HG03460 (cell line): ENCODE data around the gene TAOK2.
"Not testable (repeated sequence)": the region's sequence is repeated elsewhere in the genome, so short reads cannot be mapped to it uniquely, and the experiment has no call there.

Experiments
- ATAC-seq: cut with Tn5 transposase; IDR thresholded peaks from one replicate; pipeline ENCODE4 v1.9.1; 2021; ENCODE audit not compliant: unreplicated experiment

Gene TAOK2

DNA sequence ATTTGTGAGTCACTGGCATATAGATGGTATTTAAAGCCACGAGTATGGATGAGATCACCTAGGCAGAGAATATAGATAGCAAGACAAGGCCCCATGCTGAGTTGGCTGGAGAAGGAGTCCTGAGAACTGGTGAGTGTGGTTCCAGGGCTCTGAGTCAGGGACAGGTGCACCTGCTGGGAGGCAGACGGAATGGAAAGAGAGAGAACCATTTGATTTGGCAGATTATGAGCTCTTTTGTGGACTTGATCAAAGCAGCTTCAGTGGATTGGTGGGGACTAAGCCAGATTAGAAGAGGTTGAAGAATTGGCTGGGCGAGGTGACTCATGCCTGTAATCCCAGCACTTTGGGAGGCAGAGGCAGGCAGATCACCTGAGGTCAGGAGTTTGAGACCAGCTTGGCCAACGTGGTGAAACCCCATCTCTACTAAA is 45.1 kb downstream of the TAOK2 start:
- ATAC-seq, result no peak

DNA sequence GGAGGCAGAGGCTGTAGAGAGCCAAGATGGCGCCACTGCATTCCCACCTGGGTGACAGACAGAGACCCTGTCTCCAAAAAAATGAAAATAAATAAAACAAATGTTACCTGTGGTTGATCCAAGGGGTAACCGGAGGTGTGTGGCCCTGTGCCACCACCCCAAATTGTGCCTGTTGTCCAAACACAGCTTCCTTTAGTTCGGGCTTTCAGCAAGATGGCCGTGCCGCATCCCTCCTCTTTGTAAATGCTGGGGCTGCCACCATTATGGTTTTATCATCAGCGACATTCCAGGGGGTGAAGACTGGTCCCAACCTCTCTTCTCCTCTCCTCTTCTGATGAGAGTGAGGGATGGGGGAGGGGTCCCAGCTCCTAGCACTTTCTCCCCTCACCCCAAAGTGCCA is 49.2 kb downstream of the TAOK2 start, which contains the start of gene C16orf92:
Gene C16orf92, plus strand, starts transcription at position 312 of the 400 bp plus-strand sequence. CDS start 143 bp downstream, outside the sequence.
- ATAC-seq, result no peak

DNA sequence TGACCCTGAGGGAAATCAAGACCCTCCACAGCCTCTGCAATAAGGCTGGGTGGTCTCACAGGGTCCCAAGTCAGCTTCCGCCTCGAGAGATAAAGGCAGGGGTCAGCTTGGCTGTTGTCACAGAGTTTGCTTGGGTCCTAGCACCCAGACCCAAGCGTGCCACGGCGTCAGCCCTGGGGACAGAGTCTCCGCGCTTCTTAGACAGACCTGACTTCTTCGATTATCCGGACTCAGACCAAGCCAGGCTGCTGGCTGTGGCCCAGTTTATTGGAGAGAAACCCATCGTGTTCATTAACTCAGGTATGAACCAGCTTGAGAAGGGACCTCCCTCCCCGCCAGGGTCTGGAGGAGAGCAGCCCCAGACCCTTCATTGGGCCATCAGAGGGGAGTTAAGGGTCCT is 49.9 kb downstream of the TAOK2 start:
- ATAC-seq, result no peak

DNA sequence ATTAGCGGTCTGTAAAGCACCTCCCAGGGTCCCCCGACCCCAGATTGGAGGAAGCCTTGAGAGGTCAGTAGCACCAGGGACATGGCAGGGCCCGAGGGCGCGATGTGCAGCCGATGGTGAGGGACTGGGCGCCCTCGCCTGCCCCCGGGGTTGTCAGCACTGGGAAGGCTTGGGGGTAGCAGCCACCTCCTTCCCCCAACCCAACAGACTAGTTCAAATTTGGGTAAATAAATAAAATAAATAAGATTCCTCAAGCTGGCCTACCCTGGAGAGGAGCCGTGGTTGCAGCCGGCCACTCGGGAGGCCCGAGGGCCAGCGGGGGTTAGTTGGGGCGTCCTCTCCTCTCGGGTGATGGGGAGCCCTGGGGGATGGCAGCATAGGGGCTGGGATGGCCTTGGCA is 50.8 kb downstream of the TAOK2 start:
- ATAC-seq, result no peak

DNA sequence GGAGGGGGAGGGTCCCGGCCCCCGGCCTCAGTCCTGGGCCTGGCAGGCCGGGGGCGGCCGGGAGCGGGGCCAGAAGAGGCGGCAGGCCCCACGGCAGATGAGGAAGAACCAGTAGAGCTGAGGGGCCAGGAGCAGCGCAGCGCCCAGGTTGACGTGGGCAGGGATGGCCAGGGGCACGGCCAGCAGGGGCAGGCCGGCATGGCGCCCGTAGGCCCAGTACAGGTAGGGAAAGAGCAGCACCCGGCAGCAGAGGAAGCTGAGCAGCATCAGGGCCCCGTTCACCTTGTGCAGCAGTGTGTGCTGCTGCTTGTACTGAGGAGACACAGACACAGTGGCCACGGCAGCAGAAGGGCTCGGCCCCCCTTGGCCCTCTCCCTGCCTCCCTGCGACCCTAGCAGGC is 51.5 kb downstream of the TAOK2 start:
- ATAC-seq, result no peak

DNA sequence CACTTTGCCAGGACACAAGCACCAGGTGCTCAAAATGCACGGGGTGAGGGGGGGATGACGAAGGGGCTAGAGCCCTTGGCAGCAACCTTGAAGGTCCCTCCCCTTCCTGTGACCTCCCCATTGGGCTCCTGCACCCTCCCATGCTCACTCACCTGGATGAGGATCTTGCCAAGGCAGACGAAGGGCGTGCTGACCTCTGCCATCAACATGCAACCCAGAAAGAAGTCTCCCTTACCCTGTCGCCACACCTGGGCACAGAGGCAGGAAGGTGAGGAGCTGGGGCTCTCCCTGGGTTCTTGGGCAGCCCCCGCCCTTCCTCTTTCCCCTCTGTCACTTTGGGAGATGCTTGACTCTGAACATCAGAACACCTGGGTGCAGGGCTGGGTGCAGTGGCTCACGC is 51.9 kb downstream of the TAOK2 start:
- ATAC-seq, result no peak

DNA sequence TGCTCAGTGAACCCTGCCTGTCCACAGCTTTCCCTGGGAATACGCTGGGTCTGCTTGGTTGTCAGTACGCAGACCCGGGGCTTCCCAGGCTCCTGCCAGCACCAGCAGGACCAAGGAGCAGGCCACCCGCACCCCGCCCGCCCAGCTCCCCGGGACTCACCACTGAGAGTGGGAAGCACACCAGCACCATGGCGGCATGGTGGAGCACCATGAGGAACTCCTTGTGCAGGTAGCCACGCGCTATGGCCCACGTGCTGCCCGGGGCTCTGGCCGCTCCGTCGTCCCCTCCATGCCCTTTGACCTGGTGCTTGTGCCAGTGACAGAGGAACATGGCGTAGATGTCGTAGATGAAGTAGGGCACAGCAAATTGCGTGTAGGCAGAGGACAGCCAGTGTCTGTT is 52.8 kb downstream of the TAOK2 start:
- no peak for ATAC-seq

DNA sequence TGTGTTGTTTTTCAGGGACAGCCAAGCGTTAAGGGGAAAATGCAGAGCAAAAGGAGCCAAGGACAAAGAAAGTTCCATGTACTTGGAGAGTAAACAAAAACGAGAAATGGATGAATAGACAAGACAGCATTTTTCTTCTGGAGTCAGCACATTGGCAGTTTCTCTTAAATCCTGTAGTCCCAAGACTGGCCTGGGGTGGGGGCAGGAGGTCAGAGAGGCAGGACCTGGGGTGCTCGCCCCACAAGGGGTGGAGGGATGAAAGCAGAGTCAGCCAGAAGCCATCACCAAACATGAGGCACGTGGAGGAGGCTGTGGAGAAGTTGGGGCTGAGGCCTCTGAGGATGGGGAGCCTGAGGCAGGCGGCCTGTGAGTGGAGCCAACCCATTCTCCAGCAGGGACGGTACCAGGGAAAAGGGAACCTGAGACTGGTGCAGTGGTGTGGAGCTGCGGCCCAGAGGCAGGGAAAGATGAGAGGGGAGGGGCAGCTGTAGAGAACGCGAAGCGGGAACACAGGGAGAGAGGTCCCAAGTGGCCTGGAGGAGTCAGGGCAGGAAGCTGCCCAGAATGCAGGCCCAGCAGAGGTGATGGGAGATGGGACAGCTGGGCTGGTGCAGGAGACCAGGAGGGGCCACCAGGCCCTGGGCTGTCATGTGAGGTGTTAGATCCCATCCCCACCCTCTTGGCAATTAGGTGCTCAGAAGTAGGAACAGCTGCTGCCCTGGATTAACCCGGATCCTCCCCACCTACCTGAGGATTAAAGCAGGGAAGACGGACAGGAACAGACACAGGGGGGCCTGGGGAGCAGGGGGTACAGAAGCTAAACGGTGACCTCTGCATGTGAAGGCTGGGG is 54.1 kb downstream of the TAOK2 start:
- no peak for ATAC-seq

DNA sequence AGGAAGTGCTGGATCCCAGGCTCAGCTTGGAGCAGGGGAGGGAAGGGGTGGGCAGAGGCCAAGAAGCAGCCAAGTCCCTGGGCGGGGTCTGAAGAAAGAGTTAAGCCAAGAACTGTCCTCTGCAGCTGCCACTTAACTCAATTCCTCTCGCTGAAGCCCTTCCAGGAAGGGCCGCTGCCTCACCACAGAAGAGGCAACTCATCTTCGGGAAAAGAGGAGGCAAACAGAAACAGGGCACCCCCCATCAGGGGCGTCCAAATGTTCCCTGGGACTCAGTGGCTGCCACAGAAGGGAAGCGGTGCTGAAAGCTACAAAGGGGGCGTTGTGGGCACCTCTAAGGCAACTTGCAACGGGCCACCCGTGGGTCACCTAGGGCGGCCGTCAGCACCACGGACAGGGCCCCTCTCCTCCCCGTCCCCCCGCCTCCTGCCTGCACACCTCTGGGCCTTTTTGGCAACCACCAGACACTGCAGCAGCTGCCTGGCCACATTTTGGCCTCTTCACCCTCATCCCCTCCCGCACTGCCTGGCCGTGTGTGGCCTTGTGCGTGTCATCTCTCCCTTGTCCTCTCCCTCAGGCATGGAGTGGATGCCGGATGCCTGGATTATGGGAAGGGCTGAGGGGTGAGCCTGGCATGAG is 54.9 kb downstream of the TAOK2 start:
- no peak for ATAC-seq

DNA sequence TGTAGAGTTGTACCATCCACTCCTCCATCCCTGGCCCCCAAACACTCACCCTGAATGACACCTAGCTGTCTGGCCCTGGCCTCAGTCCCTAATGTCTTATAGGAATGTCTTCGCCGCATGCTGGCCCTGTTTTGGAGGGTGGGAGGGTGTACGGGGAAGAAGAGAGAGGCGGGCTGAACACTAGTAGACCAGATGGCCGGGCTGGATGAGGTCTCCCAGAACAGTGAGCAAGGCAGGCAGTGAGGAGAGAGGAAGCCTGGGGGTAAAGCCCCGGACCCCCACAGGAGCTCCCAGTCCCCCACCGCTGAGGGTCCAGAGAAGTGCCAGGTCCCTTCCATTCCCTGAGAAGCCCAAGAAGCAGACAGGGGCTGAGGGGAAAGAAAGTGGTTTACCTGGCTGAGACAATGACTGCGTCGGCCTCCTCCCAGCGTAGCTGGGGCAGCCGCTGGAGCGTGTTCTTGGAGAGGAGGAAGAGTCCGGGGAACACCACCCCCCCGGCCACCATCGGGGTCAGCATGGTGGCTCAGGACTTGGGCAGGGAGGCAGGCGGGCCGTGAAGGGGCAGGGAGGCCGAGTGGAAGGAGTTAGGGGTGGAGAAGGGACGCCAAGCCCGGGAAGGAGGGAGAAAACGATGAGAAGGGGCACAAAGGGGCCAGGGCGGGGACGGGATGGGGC is 56.5 kb downstream of the TAOK2 start:
- ATAC-seq, result no peak

DNA sequence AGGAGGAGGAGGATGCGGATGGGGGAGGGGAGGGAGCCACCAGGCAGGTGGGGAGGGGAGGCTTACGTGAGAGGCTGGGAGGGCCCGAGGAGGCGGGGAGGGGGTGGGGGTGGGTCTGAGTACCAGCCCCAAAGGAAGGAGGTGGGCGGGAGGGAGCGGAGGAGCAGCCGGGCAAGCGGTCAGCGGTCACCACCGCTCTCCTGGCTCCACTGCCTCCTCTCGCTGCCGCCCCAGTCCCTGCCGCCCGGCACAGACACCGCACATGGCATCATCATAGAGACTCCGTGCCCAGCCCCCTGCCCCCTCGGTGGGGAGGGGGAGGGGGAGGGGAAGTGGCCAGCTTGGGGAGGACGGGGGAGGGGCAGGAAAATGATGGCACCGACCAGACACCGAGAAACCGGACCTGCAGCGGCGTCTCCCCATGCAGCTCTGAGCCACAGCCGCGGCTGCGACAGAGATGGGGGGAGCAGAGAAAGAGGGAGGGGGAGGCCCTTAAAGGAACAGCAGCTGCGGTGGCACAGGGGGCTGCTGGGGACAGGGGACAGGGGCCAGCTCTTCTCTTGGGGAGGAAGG is 57.3 kb downstream of the TAOK2 start, which contains the start of gene TLCD3B:
Gene TLCD3B, minus strand, starts transcription at position 431 of the 573 bp plus-strand sequence. CDS start 744 bp downstream, outside the sequence.
- no peak for ATAC-seq

DNA sequence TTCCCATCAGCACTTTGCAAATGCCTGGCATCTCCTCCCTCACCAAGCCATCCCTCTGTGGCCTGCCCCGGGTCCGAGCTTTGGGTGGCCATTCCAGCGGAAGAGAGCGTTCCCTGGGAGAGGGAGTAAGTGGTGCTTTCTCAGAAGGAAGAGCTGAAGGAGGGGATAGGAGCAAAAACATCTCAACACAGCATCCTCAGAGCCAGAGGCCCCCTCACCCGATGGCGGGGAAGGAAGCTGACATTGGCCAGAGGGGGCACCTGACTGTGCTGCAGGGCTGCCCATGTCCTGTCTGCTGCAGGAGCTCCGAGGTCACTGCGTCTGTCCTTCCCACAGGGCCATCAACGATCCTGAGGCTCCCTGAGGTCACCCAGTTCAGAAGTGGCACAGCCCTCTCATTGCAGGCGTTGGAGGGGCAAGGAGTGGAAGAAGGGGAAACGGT is 57.8 kb downstream of the TAOK2 start:
- ATAC-seq, result no peak

DNA sequence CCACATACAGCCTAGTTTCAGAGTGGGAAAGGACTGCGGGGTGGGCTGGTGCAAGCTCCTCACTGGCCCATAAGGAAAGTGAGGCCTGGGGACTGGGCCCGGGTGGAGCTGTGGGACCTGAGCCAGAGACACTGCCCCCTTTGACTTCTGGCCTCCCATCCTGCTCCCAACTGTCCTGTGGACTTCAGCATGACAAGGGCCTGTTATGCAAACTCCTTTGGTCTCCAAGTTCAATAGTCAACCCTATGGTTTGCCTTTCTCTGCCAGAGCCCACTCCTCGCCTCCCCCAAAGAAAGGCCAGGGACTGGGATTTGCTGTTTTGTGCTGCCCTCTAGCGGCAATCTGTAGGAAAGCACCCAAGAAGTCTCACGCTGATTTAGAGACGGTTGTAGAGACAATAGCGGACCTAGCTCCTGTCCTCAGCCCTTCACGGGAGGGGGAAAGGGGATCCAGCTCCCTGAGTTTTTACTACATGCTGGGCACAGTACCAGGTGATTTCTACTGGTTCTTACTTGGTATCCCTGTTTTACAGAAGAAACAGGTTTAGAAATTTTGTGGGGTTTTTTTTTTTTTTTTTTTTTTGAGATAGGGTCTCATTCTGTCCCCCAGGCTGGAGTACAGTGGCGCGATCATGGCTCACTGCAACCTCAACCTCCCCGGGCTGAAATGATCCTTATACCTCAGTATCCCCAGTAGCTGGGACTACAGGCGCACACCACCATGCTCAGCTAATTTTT is 58.6 kb downstream of the TAOK2 start:
- ATAC-seq, result no peak

DNA sequence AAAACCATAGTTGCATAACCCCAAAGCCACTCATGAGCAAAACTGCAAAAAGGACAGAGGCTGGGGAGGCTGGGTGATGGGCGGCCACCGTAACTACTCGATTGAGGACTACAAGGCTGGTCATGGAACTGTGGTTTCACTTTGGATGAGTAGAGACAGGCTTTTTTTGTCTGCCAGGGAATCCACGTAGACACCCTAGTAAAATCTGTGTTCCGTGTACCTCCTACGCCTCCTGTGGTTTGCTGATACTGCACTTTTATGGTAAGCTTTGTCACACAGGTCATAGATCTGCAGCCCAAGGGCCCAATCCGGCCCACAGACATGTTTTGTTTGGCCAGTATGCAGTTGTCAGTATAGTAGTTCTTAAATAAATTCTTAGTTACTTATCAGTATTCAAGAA is 59.6 kb downstream of the TAOK2 start:
- no peak for ATAC-seq

DNA sequence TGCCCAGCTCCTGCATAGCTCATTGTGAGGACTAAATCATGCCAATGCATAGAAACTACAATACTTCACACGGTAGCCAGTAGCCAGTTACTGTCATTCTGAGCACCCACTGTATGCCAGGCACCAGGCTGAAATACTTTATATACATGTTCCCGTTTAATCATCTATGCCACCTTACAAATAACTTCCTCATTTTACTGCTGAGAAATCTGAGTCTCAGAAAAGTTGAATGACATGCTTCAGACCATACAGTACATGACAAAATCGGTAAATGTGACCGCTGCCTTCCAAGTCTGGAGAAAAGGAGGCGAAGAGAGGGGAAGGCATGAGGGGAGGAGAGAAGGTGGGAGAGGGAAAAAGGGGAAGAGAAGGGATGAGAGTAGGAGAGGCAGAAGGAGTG is 66.6 kb downstream of the TAOK2 start:
- no peak for ATAC-seq

DNA sequence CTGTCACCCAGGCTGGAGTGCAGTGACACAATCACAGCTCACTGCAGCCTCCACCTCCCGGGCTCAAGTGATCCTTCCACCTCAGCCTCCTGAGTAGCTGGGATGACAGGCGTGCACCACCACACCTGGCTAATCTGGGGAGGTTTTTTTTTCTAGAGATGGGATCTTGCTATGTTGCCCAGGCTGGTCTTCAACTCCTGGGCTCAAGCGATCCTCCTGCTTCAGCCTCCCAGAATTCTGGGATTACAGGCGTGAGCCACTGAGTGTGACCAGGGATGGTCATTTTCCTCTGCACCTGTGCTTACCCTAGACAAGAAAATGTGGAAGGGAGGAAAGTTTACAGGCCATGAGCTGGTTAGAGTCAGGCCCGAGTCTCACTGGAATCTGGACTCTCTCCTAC is 67.0 kb downstream of the TAOK2 start:
- not testable (repeated sequence) for ATAC-seq

DNA sequence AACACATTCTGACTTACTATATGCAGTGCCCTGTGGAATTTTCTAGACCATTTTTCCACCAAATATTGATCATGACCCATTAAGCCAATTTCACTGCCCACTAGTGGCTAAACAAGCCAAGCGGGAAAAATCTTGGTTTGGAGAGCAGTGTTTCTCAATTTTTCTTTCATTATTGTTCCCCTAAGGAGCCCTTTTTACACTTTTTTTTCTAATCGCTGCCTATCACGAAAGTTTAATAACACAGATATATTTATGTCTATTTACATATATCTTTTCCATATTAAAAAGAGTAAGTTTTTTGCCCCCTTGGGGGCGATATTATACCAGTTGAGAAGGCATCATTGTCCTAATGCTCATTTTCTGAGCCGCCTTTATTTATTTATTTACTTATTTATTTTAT is 68.2 kb downstream of the TAOK2 start:
- ATAC-seq, result no peak
